Fibroblast of skin of abdomen (primary cell): ENCODE measurements around the gene RORC.
"Not testable (repeated sequence)": the region's sequence is repeated elsewhere in the genome, so short reads cannot be mapped to it uniquely, and the experiment has no call there.

Experiments used
- DNase-seq: peaks from one replicate; pipeline ENCODE4 v3.0.0-alpha.2; 2013

Gene RORC

GRCh38 chr1:151768351-151769066 is 63.1 kb downstream of the RORC start:
- DNase-seq: not testable (repeated sequence)

- no peak for DNase-seq
Observed at GRCh38 chr1:151763990-151764389, 67.6 kb downstream of the RORC start.

GRCh38 chr1:151762941-151763921 is 68.4 kb downstream of the RORC start, which contains the start of gene MRPL9:
MRPL9 (minus strand) TSS chr1:151763496; CDS start chr1:151763479, 17 bp downstream.
- peak; percentile 82 for DNase-seq

GRCh38 chr1:151760597-151761385 is 70.8 kb downstream of the RORC start:
- no peak for DNase-seq

GRCh38 chr1:151759241-151759640 is 72.4 kb downstream of the RORC start:
- no peak for DNase-seq

GRCh38 chr1:151756291-151756690 is 75.3 kb downstream of the RORC start:
- DNase-seq: no peak
